Vagina (tissue), 2 donors: ENCODE results near the gene FAM234B.

ENCODE experiments used
- CTCF ChIP-seq, 3 experiments: fragments of 450-650 bp in 2 of 3; fragments of 200-600 bp in 1 of 3; sonication (generic) in 1 of 3; IDR thresholded peaks; one replicate each; pipeline ENCODE4 v1.5.1; 2017 to 2019; ENCODE audit warnings: antibody characterized with exemption in 3 of 3, mild to moderate bottlenecking in 2 of 3, moderate library complexity in 2 of 3
- POLR2A ChIP-seq, 2 donors: fragments of 450-650 bp; IDR thresholded peaks; one replicate each; pipeline ENCODE4 v1.6.1; 2017; ENCODE audit warnings: antibody characterized with exemption in 2 of 2, mild to moderate bottlenecking in 2 of 2, moderate library complexity in 2 of 2

GRCh38 chr12:13066014-13066413 is 21.8 kb downstream of the FAM234B start:
- no peak for TF ChIP-seq POLR2A (IDR thresholded peaks at IDR 0.05)
- TF ChIP-seq CTCF (IDR thresholded peaks at IDR 0.05), result no peak
